ENCODE data around the gene TBXA2R. TPM values are rescaled to one million over a fixed set of nuclear protein-coding genes. Genes with fewer than 3 reads are reported as not detected.
A peak's percentile ranks its signal among the peaks of the same experiment; 100 is the strongest.
"Not testable (repeated sequence)": the region's sequence is repeated elsewhere in the genome, so short reads cannot be mapped to it uniquely, and the experiment has no call there.

TBXA2R gene
- polyA plus RNA-seq, 10 donors, result 1.2 to 3.7 (median 1.7) TPM

DNA sequence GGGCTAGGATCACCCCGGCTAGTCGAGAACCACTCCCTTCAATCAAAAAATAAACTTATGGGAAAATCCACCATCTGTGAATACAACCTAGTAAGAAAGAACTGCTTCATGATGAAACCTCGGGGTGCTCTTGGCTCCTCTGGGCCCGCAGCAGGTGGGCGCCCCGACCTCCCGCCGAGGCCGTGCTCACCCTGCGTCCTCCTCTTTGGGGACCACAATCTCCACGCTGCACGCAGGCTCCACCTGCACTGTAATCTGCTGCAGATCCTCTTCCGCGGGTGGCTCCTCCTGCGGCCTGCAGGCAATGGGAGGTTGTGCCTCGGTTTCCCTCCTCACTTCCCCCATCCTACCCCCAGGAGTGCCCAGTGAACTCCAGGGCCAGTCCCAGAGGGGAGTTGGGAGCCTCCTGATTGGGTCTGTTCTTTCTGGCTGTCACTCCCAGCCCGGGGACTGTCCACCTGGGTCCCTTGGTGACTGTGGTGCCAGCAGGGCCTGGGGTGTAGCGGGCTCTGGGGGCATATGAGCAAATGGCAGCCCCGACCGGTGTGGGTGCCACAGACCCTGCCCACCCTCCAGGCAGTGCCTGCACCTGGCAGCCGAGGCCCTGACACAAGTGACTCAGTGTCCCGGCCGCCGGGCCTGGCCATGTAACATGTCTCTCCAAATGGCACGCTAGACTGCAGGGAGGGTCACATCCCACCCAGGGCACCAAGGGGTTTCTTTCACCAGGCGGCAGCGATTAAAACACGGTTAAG is 35.0 kb upstream of the TBXA2R start:
- no peak for DNase-seq

DNA sequence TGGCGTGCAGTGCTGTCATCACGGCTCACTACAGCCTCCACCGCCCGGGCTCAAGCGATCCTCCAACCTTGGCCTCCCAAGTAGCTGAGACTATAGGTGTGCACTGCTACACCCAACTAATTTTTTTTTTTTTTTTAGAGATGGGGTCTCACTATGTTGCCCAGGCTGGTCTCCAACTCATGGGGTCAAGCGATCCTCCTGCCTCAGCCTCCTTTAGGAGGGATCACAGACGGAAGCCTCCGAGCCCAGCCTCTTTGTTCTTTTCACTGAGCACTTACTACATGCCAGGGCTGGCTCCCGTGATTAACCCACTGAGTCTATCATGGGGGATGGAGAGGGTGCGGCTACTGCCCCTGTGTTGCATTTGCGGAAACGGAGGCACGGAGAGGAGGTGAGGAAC is 32.8 kb upstream of the TBXA2R start:
- DNase-seq, result no peak

DNA sequence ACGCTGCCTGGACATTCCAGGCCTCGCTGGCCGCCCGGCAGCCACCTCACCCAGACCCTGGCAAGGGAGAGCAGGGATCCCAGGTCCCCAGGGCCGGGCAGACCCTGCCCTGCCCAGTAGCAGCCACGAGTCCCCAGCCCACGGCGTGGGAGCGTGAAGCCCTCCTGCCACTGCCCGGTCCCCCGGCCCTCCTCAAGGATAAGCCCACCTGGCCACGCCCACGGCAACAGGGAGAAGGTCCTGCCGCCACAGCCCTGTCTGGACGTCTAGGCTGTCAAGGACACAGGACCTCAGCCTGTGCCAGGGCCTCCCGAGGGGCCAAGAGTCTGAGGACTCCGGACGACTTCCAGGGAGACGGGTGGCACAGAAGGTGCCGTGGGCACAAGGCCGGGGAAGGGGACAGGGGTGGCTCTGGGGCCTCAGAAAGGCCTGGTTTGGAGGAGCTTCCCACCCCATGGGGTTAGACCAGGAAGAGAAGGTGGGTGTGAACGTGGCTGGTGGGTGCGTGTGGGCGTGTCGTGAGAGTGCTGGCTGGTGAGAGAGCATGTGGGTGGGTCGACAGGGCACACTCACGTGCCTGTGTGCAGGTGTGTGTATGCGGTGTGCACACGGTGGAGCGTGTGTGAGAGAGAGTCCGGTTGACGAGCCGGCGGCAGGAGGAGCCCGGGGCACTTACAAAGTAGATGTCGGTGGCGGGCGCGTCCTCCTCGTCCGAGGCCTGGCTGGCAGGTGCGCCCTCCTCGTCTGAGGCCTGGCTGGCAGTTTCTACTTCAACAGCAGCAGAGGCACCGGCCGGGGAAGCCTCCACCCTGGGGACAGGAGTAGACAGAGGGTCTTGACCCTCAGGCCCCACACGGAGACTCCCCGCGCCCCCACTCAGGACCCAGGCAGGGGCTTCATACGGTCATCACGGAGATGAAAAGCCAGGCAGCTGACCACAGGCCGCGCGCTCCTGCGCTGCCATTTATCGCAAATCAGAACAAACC is 31.8 kb upstream of the TBXA2R start:
- DNase-seq, result no peak

DNA sequence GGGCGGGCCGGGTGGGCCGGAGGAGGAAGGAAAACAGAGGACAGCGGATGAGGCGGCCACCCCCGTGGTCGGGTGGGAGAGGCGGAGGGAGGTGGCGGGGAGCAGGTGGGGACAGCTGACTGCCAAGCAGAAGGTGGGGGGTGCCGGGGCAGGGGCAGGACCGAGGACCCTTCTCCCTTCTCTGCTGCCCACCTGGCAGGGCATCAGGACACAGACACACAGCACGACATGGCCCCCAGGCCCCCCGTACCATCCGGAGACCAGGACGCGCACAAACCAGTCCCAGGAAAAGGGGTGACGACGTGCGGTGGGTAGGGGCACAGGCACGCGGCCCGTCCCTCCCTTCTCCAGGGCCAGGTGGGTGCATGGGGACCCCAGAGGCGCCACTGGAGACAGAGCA is 30.9 kb upstream of the TBXA2R start:
- no peak for DNase-seq

DNA sequence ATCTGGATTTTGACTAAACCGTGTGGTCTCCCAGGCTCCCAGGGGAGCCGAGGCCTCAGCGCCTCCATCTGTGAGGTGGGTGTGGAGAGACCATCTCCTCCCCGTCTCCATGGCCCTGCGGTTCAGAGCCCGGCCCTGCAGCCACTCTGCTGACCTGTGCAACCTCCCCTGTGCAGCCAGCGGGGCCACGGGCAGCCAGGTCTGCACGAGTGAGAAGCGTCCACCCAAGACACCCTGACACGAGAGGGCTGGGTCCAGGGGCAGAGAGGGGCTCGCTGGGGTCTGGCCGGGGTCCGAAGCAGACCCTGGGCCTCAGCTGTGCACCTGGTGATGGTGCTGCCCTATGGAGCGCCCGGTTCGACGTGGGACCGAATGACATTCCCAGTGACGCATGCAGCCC is 30.3 kb upstream of the TBXA2R start:
- DNase-seq, result no peak

DNA sequence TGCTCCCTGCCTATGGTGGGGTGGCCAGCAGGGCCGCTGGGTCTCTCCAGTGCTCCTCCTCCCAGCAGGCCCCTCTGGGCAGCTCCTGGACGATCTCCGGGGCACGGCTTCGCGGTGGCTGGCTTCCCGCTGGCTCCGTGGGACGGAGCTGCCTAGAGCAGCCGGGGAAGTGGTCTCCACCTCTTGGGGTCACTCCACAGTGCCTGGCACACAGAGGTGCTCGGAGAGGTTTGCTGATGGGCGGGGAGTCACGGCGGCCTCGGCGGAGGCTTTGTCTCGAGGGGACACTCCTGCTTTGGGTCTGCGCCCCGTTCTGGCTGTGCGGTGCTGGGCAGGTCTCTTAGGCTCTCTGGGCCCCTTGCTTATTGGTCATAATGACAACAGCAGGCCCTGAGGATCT is 29.8 kb upstream of the TBXA2R start:
- no peak for DNase-seq

DNA sequence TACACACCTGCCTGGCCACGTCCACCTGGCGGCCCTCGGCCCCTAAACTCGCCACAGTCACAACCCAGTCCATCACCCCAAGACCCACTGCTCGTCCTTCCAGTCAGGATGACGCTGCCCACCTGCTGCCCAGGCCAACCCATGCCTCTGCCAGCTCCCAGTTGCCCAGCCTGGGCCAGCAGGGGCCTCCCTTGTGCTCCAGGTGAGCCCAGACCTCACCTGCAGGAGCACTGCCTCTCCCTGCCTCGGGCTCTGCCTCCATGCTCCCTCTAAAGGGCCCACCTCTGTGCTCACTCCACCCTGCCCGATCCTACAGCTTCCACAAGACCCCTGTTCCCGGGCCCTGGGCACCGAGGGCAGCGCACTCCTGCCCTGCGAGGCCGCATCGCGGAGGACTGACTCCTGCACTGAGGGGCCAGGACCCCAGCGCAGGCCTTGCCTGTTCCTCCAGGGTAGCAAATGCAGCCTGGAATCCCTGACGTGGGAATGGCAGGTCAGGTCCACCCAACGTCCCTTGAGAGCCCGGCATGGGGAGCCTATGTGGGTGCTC is 27.9 kb upstream of the TBXA2R start:
- no peak for DNase-seq

DNA sequence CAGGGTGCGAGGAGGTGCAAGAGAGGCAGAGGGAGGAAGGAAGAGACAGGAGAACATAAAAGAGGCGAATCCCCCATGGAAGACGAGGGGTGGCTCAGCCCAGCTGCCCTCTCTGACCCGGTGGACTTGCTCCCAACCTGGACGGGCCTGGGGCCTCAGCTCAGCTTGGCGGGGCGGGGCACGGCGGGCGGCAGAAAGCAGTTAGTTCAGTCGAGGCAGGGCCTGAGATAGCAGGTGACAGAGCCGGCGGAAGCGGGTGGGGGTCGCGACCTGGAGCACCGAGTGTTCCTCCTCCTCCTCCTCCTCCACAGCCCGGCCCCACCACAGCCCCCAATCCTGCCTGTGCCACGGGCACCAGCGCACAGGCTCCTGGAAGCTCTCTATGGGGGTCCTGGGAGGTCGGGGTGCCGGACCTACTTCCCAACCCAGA is 26.9 kb upstream of the TBXA2R start:
- no peak for DNase-seq

DNA sequence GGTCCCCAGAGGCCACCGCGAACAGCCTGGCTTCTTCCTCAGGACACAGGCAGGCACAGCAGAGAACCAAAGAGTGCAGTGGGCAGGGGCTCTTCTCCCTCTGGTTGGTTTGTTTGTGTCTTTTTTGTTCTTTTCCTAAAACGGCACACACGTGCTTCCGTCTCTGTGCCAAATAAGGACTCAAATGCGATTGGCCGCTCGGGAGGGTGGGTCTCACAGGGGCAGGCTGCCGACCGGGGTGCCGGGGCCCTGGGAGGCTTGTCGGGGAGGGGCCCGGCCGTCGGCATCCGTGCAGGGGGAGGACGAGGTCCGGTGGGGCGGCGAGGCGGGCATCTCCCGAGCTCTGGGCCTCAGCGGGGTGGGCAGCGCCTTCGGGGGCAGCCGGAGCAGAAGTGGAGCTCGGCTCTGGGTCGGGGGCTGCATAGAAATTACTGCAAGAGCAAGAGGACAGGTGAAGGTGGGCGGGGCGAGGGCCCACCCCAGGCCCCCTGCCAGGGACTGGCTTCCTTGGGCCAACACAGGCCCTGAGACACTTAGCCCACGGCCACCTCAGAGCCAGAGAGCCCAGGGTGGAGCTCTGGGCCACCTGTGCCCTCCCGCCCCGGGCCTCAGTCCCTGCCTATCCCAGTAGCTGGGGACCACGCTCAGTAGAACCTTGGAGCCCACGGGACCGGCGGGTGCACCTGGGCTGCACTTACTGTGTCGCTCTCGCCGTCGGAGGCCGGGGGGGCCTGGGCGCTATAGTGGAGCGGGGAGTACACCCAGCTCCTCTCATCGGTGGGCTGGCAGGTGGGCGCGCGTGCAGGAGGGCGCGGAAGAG is 26.3 kb upstream of the TBXA2R start:
- DNase-seq, result no peak

DNA sequence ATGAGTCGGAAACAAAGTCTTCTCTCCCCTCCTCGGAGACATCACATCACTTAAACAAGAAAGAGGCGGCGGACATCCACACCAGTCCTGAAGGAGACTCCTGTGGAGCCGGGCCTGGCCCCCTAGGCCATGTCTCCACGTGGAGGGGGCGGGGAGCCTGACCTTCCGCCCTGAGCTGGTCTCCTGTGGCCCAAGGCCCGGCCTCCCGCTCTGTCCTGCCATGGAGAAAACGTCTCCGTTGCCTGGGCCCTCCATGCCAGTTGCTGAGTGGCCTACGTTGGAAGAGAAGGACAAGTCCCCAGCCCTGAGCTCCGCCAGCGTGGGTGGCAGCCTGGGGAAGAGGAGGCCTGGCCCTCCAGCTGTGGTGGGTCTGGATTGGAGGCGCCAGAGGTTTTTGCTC is 25.4 kb upstream of the TBXA2R start:
- no peak for DNase-seq

DNA sequence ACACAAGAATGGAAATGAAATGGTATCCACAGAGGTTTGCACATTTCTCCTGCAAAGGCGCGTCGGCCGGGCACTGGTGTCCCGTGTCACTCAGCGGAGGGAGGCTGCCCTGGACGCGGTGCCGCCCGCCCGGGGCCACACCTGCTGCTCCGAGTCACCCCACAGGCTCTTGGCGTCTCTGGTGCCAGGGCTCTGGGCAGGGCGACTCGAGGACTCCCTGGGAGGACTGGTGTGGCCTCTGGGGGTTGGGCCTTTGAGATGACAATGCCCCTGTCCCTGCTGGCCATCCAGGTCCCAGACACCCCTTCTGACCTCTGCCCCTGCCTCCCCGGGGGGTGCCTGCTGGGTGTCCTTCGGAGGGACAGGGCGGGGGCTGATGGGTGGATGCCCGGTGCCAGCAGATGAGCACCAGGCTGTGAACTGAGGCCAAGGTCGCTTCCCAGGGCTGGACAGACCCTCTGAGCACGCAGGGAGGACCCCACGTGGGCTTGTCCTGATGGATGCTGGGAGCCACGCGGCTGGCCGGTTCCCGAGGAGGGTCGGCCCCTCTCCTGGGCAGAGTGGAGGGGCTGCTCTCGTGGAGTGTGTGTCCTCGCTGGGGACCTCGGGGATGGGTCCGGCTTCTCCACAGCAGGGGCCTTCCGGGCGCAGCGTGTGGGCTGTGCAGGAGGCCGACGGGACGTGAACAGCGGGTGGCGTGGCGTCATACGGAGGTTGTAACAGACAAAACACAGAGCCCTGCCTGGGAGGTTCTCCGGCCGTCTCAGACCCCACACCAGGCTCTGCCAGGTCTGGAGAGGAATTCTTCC is 24.6 kb upstream of the TBXA2R start:
- DNase-seq, result no peak

DNA sequence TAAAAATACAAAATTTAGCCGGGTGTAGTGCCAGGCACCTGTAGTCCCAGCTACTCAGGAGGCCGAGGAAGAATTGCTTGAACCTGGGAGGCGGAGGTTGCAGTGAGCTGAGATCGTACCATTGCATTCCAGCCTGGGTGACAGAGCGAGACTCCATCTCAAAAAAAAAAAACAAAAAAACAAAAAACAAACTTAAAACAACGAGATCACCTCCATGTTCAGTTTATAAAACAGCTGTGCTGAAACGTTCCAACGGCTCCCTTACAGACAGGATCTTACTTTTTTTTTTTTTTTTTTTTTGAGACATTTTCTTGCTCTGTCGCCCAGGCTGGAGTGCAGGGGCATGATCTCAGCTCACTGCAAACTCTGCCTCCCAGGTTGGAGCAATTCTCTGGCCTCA is 22.1 kb upstream of the TBXA2R start:
- not testable (repeated sequence) for DNase-seq

DNA sequence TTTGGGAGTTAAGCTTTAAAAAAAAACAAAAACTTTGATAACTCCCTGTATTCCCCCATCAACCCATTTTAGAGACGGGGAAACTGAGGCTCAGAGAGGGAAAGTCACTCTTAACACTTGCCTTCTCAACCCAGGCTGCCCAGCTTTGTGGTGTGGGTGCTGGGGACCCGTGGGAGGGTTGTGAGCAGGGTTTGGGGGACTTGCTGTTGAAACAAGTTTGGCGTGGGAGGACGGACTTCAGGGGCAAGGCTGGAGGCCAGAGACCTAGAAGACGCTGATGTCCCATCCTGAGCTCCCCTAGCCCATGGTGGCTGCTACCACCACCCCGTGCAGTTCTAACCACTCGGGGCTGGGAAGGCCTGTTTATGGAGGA is 20.7 kb upstream of the TBXA2R start:
- DNase-seq, result no peak

DNA sequence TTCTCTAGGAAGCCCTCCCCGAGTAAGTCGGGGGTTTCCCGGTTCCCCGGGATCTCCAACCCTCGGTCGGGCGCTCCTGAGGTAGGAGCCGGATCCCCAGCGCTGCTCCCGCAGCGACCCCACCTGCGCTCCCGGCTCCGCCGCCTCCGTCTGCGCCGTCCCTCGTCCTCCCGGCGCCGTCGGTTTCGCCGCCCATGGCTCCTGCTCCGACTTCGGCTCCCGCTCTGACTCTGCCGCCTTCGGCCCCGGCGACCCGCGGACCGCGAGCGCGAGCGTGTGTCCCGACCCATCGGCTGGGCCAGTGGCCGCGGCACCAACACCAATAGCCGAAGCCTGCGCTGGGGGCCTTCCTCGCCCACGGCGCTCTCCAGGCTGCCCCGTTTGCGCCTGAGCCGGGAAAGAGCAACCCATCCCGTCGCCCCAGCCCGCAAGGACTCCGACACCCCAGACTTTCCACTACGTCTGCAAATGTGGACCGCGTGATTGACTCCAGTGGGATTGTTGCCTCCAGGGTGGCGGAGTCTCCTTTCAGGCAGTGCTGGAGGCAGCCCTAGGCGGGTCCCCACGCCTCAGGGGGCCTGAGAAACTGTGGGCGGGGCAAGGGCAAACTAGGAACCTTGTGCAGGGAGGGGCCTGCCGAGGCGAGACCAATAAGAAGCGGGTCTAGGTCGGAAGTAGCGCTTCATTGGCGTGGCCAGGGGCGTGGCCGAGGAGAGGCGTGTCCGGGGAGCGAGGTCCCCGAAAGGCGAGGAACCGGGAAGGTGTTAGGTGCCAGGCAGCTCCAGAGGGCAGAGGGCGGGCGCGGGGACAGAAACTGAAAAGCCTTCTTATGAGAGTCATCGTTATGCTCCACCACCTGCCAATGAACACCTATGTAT is 20.0 kb upstream of the TBXA2R start, which contains the start of gene CACTIN:
Gene CACTIN (minus strand): TSS at position 318 of the 878 bp plus-strand sequence. CDS start 28 bp downstream, at position 290.
- peak; percentile 97 to 99 (median 99) for DNase-seq

DNA sequence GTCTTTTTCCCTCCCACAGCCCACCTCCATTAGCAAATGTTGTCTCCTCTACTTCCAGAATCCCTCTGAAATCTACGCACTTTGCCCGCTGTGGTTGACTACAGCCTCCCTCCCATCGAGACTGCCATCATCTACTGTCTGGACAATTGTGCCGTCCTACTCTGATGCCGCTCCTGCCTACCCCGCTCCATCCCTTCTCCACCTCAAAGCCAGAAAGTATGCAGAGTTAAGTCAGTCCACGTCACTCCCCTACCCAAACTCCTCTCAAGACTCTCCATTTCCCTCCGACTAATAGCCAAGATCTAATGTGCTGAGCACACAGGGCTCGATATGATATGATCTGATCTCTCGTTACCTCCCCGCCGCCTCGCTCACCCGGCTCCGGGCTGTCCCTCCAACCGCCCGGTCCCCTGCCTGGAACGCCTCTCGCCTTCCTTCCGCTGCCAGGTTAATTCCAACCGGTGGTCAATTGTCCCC is 19.4 kb upstream of the TBXA2R start:
- no peak for DNase-seq

DNA sequence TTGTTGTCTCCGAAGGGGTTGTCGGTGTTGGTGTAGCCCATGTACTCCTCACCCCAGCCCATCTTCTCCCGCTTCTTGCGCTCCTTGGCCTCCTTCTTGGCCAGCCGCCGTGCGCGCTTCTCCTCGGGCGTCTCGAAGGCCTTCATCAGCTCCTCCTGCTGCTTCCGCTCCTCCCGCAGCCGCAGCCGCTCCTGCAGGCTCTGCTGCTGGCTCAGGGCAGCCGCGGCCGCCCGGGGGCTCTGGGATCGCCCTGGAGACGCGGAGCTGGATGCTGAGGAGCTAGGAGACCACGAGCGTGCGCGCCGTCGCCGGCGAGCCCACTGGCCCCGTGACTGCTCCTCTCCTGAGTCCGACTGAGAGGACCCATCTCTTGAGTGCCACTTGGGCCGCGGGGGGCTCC is 17.0 kb upstream of the TBXA2R start:
- DNase-seq, result no peak

DNA sequence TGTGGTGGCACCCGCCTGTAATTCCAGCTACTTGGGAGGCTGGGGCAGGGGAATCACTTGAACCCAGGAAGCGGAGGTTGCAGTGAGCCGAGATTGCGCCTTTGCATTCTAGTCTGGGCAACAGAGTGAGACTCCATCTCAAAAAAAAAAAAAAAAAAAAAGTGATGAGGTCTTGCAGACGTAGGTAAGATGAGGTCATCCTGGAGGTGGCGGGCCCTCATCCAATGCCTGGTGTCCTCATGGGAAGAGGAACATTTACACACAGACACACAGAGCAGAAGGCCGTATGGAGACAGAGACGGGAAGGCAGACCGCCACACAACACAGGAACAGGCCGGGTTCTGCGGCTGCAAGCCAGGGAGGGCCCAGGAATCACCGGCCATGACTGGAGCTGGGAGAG is 15.5 kb upstream of the TBXA2R start:
- DNase-seq, result no peak

DNA sequence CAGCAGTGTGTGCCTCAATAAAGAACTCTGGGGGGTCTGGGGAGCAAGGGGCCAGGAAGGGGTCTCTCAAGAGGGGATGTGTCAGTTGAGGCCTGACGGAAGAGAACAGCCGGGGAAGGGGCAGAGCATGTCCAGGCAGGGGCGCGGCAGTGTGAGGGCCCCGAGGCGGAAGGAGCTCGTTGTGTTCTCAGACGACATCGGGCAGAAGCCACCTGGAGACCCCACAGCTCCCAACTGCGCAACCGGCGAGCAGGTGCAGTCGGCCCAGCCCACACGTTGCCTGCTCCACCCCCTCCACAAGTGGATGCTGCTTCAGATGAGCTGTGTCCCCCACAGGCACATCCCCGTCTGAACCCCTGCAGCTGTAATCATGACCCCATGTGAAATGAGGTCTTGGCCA is 15.0 kb upstream of the TBXA2R start:
- no peak for DNase-seq

DNA sequence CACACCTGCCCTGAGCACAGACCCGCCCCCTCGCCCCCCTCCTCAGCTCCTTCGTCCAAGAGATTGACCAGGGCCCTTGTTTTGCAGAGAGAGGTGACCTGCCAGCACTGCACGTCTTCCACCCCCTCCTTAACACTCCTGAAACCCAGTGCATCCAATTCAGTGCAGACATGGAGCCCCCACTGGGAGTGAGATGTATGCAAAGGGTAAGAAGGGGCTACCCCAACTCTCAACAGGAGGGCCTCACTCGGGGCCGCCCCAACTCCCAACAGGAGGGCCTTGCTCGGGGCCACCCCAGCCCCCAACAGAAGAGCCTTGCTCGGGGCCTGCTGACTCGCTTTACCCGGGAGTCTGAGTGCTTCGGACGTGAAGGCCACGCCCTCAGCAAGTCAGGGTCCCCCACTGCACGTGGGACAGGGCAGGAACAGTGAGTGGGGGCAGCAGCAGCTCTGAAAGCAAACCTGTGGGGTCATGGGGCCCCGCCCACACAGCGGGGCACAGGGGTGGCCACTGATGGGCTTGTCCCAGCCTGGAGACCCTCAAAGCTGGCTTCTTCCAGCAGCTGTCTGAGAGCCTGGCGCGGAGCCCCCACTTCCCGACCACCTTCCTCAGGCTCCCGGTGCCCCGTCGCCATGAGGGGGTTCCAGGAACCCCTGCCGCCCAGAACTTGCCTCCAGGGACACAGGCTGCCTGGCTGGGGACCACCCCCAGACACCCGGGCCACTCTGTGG is 14.3 kb upstream of the TBXA2R start:
- DNase-seq, result no peak
